Fibroblast of lung (primary cell): Measurements from ENCODE around the gene HMOX1. TPM values are rescaled to one million over a fixed set of nuclear protein-coding genes. Genes with fewer than 3 reads are reported as not detected.

Source experiments
- DNase-seq, 2 donors: peaks; one replicate each; pipeline versions ENCODE4 v3.0.0 to v3.0.0-alpha.2; 2010; ENCODE audit warnings: low read depth in 2 of 2
- H2AFZ ChIP-seq: 2 replicates; pipeline ENCODE4 v1.5.1; 2012; ENCODE audit warnings: low read length, control low read depth, inconsistent platforms
- H3K27ac ChIP-seq: 2 replicates; pipeline ENCODE4 v1.5.1; 2011; ENCODE audit warnings: low read length, control low read depth; ENCODE audit not compliant: insufficient read depth
- H3K27me3 ChIP-seq: 2 replicates; pipeline ENCODE4 v1.5.1; 2011; ENCODE audit warnings: mild to moderate bottlenecking, low read length; ENCODE audit not compliant: control insufficient read depth, insufficient read depth
- H3K36me3 ChIP-seq: 2 replicates; pipeline ENCODE4 v1.5.1; 2011; ENCODE audit warnings: low read length; ENCODE audit not compliant: control insufficient read depth, insufficient read depth
- H3K4me1 ChIP-seq: 2 replicates; pipeline ENCODE4 v1.5.1; 2011; ENCODE audit warnings: low read length; ENCODE audit not compliant: control insufficient read depth, insufficient read depth; ENCODE audit errors: extremely low read depth
- H3K4me2 ChIP-seq: 2 replicates; pipeline ENCODE4 v1.5.1; 2011; ENCODE audit warnings: low read length, control low read depth; ENCODE audit not compliant: insufficient read depth; ENCODE audit errors: extremely low read depth
- H3K4me3 ChIP-seq, 4 experiments: fragments of 200-600 bp in 1 of 4; sonication (generic) in 1 of 4; replicated peaks in 1 of 4; 2 replicates each; pipeline ENCODE4 v1.5.1; 2011 to 2016; ENCODE audit warnings: low read length in 4 of 4, low read depth in 3 of 4, mild to moderate bottlenecking in 3 of 4, control low read depth in 2 of 4, inconsistent platforms in 1 of 4, mixed read lengths in 1 of 4; ENCODE audit not compliant: insufficient read depth in 1 of 4; ENCODE audit errors: control extremely low read depth in 1 of 4
- H3K79me2 ChIP-seq: 2 replicates; pipeline ENCODE4 v1.5.1; 2012; ENCODE audit warnings: mild to moderate bottlenecking, low read length, inconsistent platforms; ENCODE audit not compliant: control insufficient read depth, insufficient read depth
- H3K9ac ChIP-seq: 2 replicates; pipeline ENCODE4 v1.5.1; 2011; ENCODE audit warnings: mild to moderate bottlenecking, low read length, control low read depth; ENCODE audit not compliant: insufficient read depth
- H3K9me3 ChIP-seq: 2 replicates; pipeline ENCODE4 v1.5.1; 2012; ENCODE audit warnings: low read depth, low read length; ENCODE audit not compliant: control insufficient read depth, insufficient read depth
- H4K20me1 ChIP-seq: 2 replicates; pipeline ENCODE4 v1.5.1; 2011; ENCODE audit warnings: low read length; ENCODE audit not compliant: control insufficient read depth, insufficient read depth; ENCODE audit errors: extremely low read depth
- CTCF ChIP-seq, 2 donors: IDR thresholded peaks in 1 of 2; conservative IDR thresholded peaks in 1 of 2; 1 replicate in 1 of 2; 2 replicates in 1 of 2; pipeline ENCODE4 v1.5.1; 2011 to 2012; ENCODE audit warnings: low read length in 2 of 2, control low read depth in 1 of 2, inconsistent platforms in 1 of 2, low read depth in 1 of 2, mild to moderate bottlenecking in 1 of 2
- EZH2 ChIP-seq: IDR thresholded peaks from 2 replicates; pipeline ENCODE4 v1.5.1; 2012; ENCODE audit warnings: low read length, control low read depth, mild to moderate bottlenecking; ENCODE audit errors: missing control alignments
- polyA plus RNA-seq, 2 donors: library from polyadenylated mRNA; depleted of rRNA in 1 of 2; stranded (reverse) in 1 of 2; unstranded in 1 of 2; fragments of >200 nt; gene quantifications; 2 replicates each; pipeline ENCODE4 v1.2.1, GENCODE V29; 2011 to 2012; ENCODE audit warnings: missing spikeins in 1 of 2
- total RNA-seq: library from RNA; depleted of rRNA; stranded (reverse); fragments of >200 nt; gene quantifications from 2 replicates; pipeline ENCODE4 v1.2.1, GENCODE V29; 2014

HMOX1 gene
- total and polyA plus RNA-seq, 2 donors (not counting 1 experiment from before 2014, with no cell fraction given) = 58.9 to 243 TPM

- H3K79me2 ChIP-seq = no peaks in the 10 kb centered on the region
- no peaks in the 10 kb centered on the region for H3K9me3 ChIP-seq
- no peak for TF ChIP-seq CTCF (conservative IDR thresholded peaks at IDR 0.05 in 1 of 2, IDR thresholded peaks at IDR 0.05 in 1 of 2; ENCODE audit: low read depth in 1 of 2, low read length in 2 of 2)
- TF ChIP-seq EZH2 = no peak
- no peaks in the 10 kb centered on the region for H3K27me3 ChIP-seq
- peak in 1 of 2 donors; percentile 19 for DNase-seq
- H2AFZ ChIP-seq = no peak overlapping the region
- H4K20me1 ChIP-seq = no peaks in the 10 kb centered on the region
- no peak overlapping the region for H3K4me3 ChIP-seq
- H3K27ac ChIP-seq = no peak overlapping the region
- no peaks in the 10 kb centered on the region for H3K36me3 ChIP-seq
- H3K9ac ChIP-seq = no peak overlapping the region
- peaks cover 2% of the 10 kb centered on the region for H3K4me1 ChIP-seq
- no peak overlapping the region for H3K4me2 ChIP-seq
Measured at GRCh38 chr22:35367331-35367886, 13.5 kb upstream of the HMOX1 start.

GRCh38 chr22:35368386-35368785 lies 12.5 kb upstream of the HMOX1 start:
- no peak overlapping the region for H3K9ac ChIP-seq
- H4K20me1 ChIP-seq = no peaks in the 10 kb centered on the region

GRCh38 chr22:35369996-35370395 lies 10.9 kb upstream of the HMOX1 start:
- Histone ChIP-seq H4K20me1 (no peaks in the 10 kb centered on the region), H3K79me2 (no peaks in the 10 kb centered on the region), H3K9me3 (no peaks in the 10 kb centered on the region), H3K9ac (no peak overlapping the region), H3K4me2 (no peak overlapping the region), H3K36me3 (no peaks in the 10 kb centered on the region), H3K4me3 (no peak overlapping the region), H3K27me3 (no peaks in the 10 kb centered on the region), H3K27ac (no peak overlapping the region), H2AFZ (no peak overlapping the region), H3K4me1 (peaks cover 2% of the 10 kb centered on the region)
- TF ChIP-seq CTCF (conservative IDR thresholded peaks at IDR 0.05 in 1 of 2, IDR thresholded peaks at IDR 0.05 in 1 of 2; ENCODE audit: low read depth in 1 of 2, low read length in 2 of 2) (no peak), EZH2 (no peak)
- no peak for DNase-seq

More at GRCh38 chr22:35368386-35368785, 12.5 kb upstream of the HMOX1 start:
- no peak for TF ChIP-seq CTCF (conservative IDR thresholded peaks at IDR 0.05 in 1 of 2, IDR thresholded peaks at IDR 0.05 in 1 of 2; ENCODE audit: low read depth in 1 of 2, low read length in 2 of 2)
- no peak for TF ChIP-seq EZH2
- Histone ChIP-seq H3K9me3 (no peaks in the 10 kb centered on the region), H3K4me1 (peaks cover 2% of the 10 kb centered on the region), H3K4me3 (no peak overlapping the region), H3K4me2 (no peak overlapping the region), H3K79me2 (no peaks in the 10 kb centered on the region), H3K36me3 (no peaks in the 10 kb centered on the region), H2AFZ (no peak overlapping the region), H3K27me3 (no peaks in the 10 kb centered on the region), H3K27ac (no peak overlapping the region)
- DNase-seq = no peak
